Stimulated activated effector memory CD8-positive, alpha-beta T cell treated with anti-CD3 and anti-CD28 coated beads, Interleukin-12 subunit alpha, Interleukin-12 subunit beta, amount 100 ng/mL, for 72 hours (primary cell): ENCODE measurements around the gene GREB1.

Experiments used
- ATAC-seq: fragments of 150-1000 bp; cut with Tn5 transposase; 2 replicates; pipeline ENCODE4 v1.10.0; 2021
- DNase-seq, 2 donors: peaks; one replicate each; pipeline ENCODE4 v3.0.0; 2021 to 2022; ENCODE audit warnings: low spot score in 2 of 2
- H3K27ac Mint-ChIP-seq: one replicate; pipeline ENCODE4 v1.8.0; 2022; ENCODE audit warnings: mild to moderate bottlenecking, mixed read lengths
- H3K36me3 Mint-ChIP-seq: one replicate; pipeline ENCODE4 v1.8.0; 2022; ENCODE audit warnings: mild to moderate bottlenecking, mixed read lengths
- H3K4me1 Mint-ChIP-seq: one replicate; pipeline ENCODE4 v1.8.0; 2022; ENCODE audit warnings: mixed read lengths
- H3K4me3 Mint-ChIP-seq: one replicate; pipeline ENCODE4 v1.8.0; 2022; ENCODE audit warnings: mild to moderate bottlenecking, mixed read lengths
- H3K9me3 Mint-ChIP-seq: one replicate; pipeline ENCODE4 v1.8.0; 2022; ENCODE audit warnings: mixed read lengths

The GREB1 gene

GRCh38 chr2:11541693-11542274, 7.9 kb downstream of the GREB1 start:
- H3K9me3 Mint-ChIP-seq: no peaks in the 10 kb centered on the region
- peaks cover 7% of the 10 kb centered on the region for H3K4me1 Mint-ChIP-seq
- H3K4me3 Mint-ChIP-seq: no peak overlapping the region
- DNase-seq (no peak), ATAC-seq (no peak)
- H3K27ac Mint-ChIP-seq: no peak overlapping the region
- no peaks in the 10 kb centered on the region for H3K36me3 Mint-ChIP-seq

DNA sequence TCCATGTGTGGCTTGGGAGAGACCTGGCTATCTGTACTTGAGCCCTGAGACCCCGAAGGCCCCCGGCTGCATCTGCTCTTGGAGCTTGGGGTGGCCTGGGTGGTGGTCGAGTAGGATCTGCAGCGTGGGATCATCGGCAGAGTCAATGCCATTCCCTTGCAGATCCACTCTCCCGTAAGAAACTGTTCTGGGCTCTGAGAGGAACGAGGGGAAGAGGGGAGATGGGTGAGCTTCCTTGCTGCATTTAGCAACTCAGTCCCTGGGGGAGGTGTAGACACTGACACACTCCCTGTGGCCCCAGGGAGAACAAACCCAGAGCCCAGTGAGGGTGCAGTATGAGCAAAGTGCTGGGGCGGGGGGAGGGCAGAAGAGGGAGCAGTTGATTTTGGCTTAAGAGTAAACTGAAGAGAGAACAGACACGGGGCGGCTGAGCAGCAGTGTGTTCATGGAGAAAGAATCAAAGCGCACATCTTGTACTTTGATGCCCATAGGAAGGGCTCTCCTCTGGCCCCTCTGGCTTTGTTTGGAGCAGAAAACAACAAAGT, 8.5 kb downstream of the GREB1 start:
- H3K27ac Mint-ChIP-seq: no peak overlapping the region
- no peaks in the 10 kb centered on the region for H3K9me3 Mint-ChIP-seq
- DNase-seq: no peak
- no peak overlapping the region for H3K4me3 Mint-ChIP-seq
- H3K4me1 Mint-ChIP-seq: peaks cover 7% of the 10 kb centered on the region
- ATAC-seq: no peak
- no peaks in the 10 kb centered on the region for H3K36me3 Mint-ChIP-seq

DNA sequence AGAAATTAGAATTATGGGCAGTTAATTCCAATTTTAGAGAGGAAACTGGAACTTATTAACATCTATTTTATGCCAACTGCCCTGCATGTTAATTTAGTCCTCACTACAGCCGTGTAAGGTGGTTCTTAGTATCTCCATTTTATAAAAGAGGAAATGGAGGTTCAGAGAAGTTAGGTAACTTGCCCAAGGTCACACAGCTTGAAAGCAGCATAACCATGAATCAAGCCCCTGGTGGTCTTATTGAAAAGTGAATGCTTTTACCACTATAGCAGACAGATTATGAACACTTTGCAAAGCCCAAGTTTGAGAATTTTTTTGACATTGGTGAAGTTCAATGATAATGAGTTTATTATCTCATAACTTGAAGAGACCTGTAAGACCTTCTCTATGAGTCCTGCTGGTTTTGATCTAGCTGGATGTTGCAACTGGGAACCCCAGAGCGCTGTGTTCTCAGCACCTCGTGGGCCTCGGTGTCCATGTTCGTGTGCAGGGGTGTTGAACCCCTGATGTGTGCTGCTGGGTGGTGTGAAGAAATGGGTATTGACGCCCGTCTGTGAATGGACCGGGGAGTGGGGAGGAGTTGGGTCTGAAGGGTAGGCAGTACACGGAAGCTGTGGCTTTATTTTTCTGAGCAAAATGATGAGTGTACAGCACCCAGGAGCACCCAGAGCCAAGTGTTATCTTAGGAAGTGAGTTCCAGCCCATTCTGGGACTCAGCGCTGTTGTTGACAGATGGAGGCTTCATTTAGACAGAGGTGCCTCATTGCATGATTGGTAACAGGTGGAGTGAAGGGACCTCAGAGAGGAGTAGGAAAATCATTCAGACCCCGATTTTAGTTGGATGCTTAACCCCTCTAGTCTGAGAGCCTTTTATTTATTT, 9.7 kb downstream of the GREB1 start:
- ATAC-seq: no peak
- DNase-seq: no peak
- Mint-ChIP-seq H3K27ac (no peak overlapping the region), H3K4me1 (peaks cover 7% of the 10 kb centered on the region), H3K4me3 (no peak overlapping the region), H3K9me3 (no peaks in the 10 kb centered on the region), H3K36me3 (no peaks in the 10 kb centered on the region)

- DNase-seq (no peak), ATAC-seq (no peak)
- H3K4me1 Mint-ChIP-seq: no peaks in the 10 kb centered on the region
- H3K27ac Mint-ChIP-seq: no peak overlapping the region
- H3K36me3 Mint-ChIP-seq: no peaks in the 10 kb centered on the region
- no peak overlapping the region for H3K4me3 Mint-ChIP-seq
- H3K9me3 Mint-ChIP-seq: no peaks in the 10 kb centered on the region
Measured at GRCh38 chr2:11546072-11546471, 12.2 kb downstream of the GREB1 start.

GRCh38 chr2:11547912-11548497, 14.2 kb downstream of the GREB1 start:
- H3K27ac Mint-ChIP-seq: no peak overlapping the region
- no peak overlapping the region for H3K4me3 Mint-ChIP-seq
- no peaks in the 10 kb centered on the region for H3K36me3 Mint-ChIP-seq
- no peaks in the 10 kb centered on the region for H3K9me3 Mint-ChIP-seq
- ATAC-seq (no peak), DNase-seq (no peak)
- no peaks in the 10 kb centered on the region for H3K4me1 Mint-ChIP-seq

- DNase-seq: no peak
- H3K36me3 Mint-ChIP-seq: no peaks in the 10 kb centered on the region
Measured at GRCh38 chr2:11550302-11550701, 16.5 kb downstream of the GREB1 start.

DNA sequence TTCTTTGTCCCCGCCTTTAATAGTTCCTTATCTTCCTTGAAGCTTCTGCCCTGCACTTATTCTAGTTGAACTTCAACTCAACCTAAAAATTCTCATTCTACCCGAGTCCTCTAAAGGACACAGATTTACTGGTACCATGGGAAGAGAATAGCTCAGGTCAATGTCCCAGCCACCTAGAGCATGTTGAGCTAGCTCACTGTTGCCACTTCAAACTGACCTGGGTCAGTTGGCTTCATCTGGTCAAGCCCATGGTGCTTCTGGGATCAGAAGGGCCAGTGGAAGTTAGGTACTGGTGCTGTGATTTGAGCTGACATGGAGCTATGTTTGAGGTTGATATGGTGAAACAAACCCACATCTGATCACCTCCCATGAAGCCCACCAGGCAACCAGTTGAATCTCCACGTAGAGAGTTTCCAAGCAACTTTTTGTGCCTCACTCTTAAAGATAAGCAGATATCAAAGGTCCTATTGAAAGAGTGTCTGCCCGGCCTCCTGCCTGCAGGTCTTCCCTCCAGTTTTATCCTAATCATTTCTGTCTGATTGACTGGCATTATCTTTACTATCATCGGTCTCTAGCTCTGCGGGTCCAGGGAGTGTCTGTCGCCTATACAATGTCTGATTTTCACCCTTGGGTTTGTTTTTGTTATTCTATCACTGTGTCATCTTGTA, 17.2 kb downstream of the GREB1 start:
- no peak for ATAC-seq
- H3K4me3 Mint-ChIP-seq: no peak overlapping the region
- no peaks in the 10 kb centered on the region for H3K9me3 Mint-ChIP-seq
- peaks cover 6% of the 10 kb centered on the region for H3K4me1 Mint-ChIP-seq
- no peaks in the 10 kb centered on the region for H3K36me3 Mint-ChIP-seq
- H3K27ac Mint-ChIP-seq: no peak overlapping the region
- DNase-seq: no peak

More at GRCh38 chr2:11550302-11550701, 16.5 kb downstream of the GREB1 start:
- ATAC-seq: no peak
- H3K4me3 Mint-ChIP-seq: no peak overlapping the region
- H3K9me3 Mint-ChIP-seq: no peaks in the 10 kb centered on the region
- peaks cover 6% of the 10 kb centered on the region for H3K4me1 Mint-ChIP-seq
- H3K27ac Mint-ChIP-seq: no peak overlapping the region

GRCh38 chr2:11551569-11552259, 17.9 kb downstream of the GREB1 start:
- H3K4me3 Mint-ChIP-seq: no peak overlapping the region
- no peak for ATAC-seq
- H3K36me3 Mint-ChIP-seq: no peaks in the 10 kb centered on the region
- H3K4me1 Mint-ChIP-seq: peaks cover 6% of the 10 kb centered on the region
- no peak overlapping the region for H3K27ac Mint-ChIP-seq
- DNase-seq: no peak
- no peaks in the 10 kb centered on the region for H3K9me3 Mint-ChIP-seq

GRCh38 chr2:11552260-11552638, 18.4 kb downstream of the GREB1 start:
- Mint-ChIP-seq H3K9me3 (no peaks in the 10 kb centered on the region), H3K36me3 (no peaks in the 10 kb centered on the region), H3K4me1 (peaks cover 6% of the 10 kb centered on the region), H3K27ac (no peak overlapping the region), H3K4me3 (no peak overlapping the region)
- DNase-seq (no peak), ATAC-seq (no peak)

- Mint-ChIP-seq H3K27ac (no peak overlapping the region), H3K4me3 (no peak overlapping the region), H3K36me3 (no peaks in the 10 kb centered on the region), H3K9me3 (no peaks in the 10 kb centered on the region), H3K4me1 (peaks cover 6% of the 10 kb centered on the region)
- ATAC-seq (no peak), DNase-seq (no peak)
Measured at GRCh38 chr2:11553661-11554398, 20.0 kb downstream of the GREB1 start.

GRCh38 chr2:11554399-11554716, 20.5 kb downstream of the GREB1 start:
- Mint-ChIP-seq H3K4me3 (no peak overlapping the region), H3K4me1 (peaks cover 6% of the 10 kb centered on the region), H3K9me3 (no peaks in the 10 kb centered on the region), H3K36me3 (no peaks in the 10 kb centered on the region), H3K27ac (no peak overlapping the region)
- DNase-seq (no peak), ATAC-seq (no peak)

DNA sequence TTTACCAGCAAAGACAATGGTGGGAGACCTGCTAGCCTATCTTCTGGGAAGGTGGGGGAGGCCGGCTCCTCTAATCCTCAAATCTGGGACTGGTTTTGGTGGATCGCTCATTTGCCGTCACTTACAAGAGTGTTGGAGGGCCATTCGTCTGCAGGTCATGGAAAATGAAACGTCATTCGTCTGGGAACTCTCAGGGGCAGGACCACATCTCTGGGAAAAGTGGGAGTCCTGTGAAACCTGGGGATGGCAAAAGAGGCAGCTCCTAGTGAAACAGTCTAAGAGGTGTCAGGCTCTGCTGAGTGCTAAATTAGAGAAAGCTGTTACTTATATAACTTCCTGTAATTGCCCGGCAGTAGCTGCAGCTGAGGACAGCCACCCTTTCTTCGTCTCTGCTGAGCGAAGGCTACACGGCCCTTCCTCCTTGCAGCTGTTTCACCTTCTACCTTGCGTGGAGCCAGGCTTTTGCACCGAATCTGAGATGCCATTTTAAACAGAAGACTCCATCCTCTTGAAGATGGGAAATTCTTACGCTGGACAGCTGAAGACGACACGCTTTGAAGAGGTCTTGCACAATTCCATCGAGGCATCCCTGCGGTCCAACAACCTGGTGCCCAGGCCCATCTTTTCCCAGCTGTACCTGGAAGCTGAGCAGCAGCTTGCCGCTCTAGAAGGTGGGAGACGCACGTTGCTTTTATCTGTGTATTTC, 22.4 kb downstream of the GREB1 start:
- Mint-ChIP-seq H3K4me3 (no peak overlapping the region), H3K27ac (no peak overlapping the region), H3K4me1 (peaks cover 6% of the 10 kb centered on the region), H3K36me3 (no peaks in the 10 kb centered on the region), H3K9me3 (no peaks in the 10 kb centered on the region)
- DNase-seq (no peak), ATAC-seq (no peak)

- ATAC-seq: no peak
- no peak for DNase-seq
- H3K9me3 Mint-ChIP-seq: no peaks in the 10 kb centered on the region
- peaks cover 6% of the 10 kb centered on the region for H3K4me1 Mint-ChIP-seq
- no peaks in the 10 kb centered on the region for H3K36me3 Mint-ChIP-seq
- H3K4me3 Mint-ChIP-seq: no peak overlapping the region
- no peak overlapping the region for H3K27ac Mint-ChIP-seq
Measured at GRCh38 chr2:11558214-11558886, 24.5 kb downstream of the GREB1 start.
